Left cardiac atrium (tissue), 4 donors: Measurements from ENCODE around the gene NTSR2. TPM values are rescaled to one million over a fixed set of nuclear protein-coding genes. Genes with fewer than 3 reads are reported as not detected.

ENCODE experiments used
- ATAC-seq, 2 donors: fragments of 200-7000 bp; cut with Tn5 transposase; one replicate each; pipeline ENCODE4 v1.9.1; 2020; ENCODE audit warnings: mild to moderate bottlenecking in 2 of 2, moderate library complexity in 2 of 2
- DNase-seq: peaks from one replicate; pipeline ENCODE4 v3.0.0-alpha.2; 2020
- intact Hi-C, 2 donors: fragments of 100-400 bp; cut with DNase I; formaldehyde crosslinking; loops; one replicate each; pipeline versions ENCODE4 v1.14.1 to v1.15.1; 2022 to 2023
- total RNA-seq, 2 donors: library from RNA; stranded (reverse); fragmentation: NEBNext Ultra II Directional; extraction: Animal tissue kit (Norgen Biotek cat#: 25700); gene quantifications; one replicate each; pipeline ENCODE4 v1.2.1, GENCODE V29; 2021
- donor health status: DM: no; HTN: yes; CAD: no.
- donor health status: DM: no; HTN: yes; CAD: no; lungs with severe emphysema.
- donor health status: DM: yes; HTN: yes; CAD: no.
- donor health status: Dilated cardiomyopathy.

Gene NTSR2
- total RNA-seq, 2 donors from 2014 or later: 0.24 TPM; not detected in 1

- DNase-seq: peak; percentile 50
- intact Hi-C loops: no loop called here
- no peak for ATAC-seq
Observed at GRCh38 chr2:11701751-11702301, 31.8 kb upstream of the NTSR2 start.

- ATAC-seq: no peak
- no peak for DNase-seq
- intact Hi-C loops: no loop called here
Observed at GRCh38 chr2:11701206-11701605, 31.2 kb upstream of the NTSR2 start.

GRCh38 chr2:11699686-11700670, 30.0 kb upstream of the NTSR2 start:
- DNase-seq (no peak), ATAC-seq (no peak)
- intact Hi-C loops: loop anchor here in 1 of 2 donors (10.0 kb wide), 1 partner anchor 45 kb away; the partner anchor contains the start of gene LPIN1

- peak; percentile 85 for DNase-seq
- intact Hi-C loops: loop anchor here in 1 of 2 donors (10.0 kb wide), 1 partner anchor 47 kb away; the partner anchor contains the start of gene LPIN1
- peak; percentile 78 to 80 for ATAC-seq
Observed at GRCh38 chr2:11698009-11698922, 28.3 kb upstream of the NTSR2 start.

- intact Hi-C loops: loop anchor here in 1 of 2 donors (10.0 kb wide), 1 partner anchor 48 kb away; the partner anchor contains the start of gene LPIN1
- DNase-seq (peak; percentile 41), ATAC-seq (peak; percentile 22 to 50)
Observed at GRCh38 chr2:11697103-11697871, 27.3 kb upstream of the NTSR2 start.

GRCh38 chr2:11696736-11697102, 26.7 kb upstream of the NTSR2 start:
- intact Hi-C loops: loop anchor here in 1 of 2 donors (10.0 kb wide), 1 partner anchor 48 kb away; the partner anchor contains the start of gene LPIN1
- no peak for ATAC-seq
- DNase-seq: no peak

- intact Hi-C loops: loop anchor here in 1 of 2 donors (10.0 kb wide), 1 partner anchor 49 kb away; the partner anchor contains the start of gene LPIN1
- no peak for DNase-seq
- ATAC-seq: no peak
Observed at GRCh38 chr2:11695576-11695975, 25.6 kb upstream of the NTSR2 start.

GRCh38 chr2:11692966-11693521, 23.0 kb upstream of the NTSR2 start:
- intact Hi-C loops: loop anchor here (2.0 to 10.0 kb wide), 4 partner anchors 52 to 89 kb away; partner anchors contain the start of gene LPIN1 (in 2 of the 2)
- DNase-seq: peak; percentile 61
- ATAC-seq: peak; percentile 34 to 52

GRCh38 chr2:11691076-11691660, 21.2 kb upstream of the NTSR2 start:
- intact Hi-C loops: loop anchor here (5.0 to 10.0 kb wide), 3 partner anchors 54 to 91 kb away; partner anchors contain the start of gene LPIN1 (in 2 of the 2)

GRCh38 chr2:11688222-11689069, 18.5 kb upstream of the NTSR2 start:
- ATAC-seq: peak; percentile 78 to 93
- DNase-seq: peak; percentile 87
- intact Hi-C loops: no loop called here

More at GRCh38 chr2:11691076-11691660, 21.2 kb upstream of the NTSR2 start:
- DNase-seq (no peak), ATAC-seq (no peak)

GRCh38 chr2:11687736-11688135, 17.7 kb upstream of the NTSR2 start:
- DNase-seq: no peak
- peak; percentile 6 to 20 for ATAC-seq
- intact Hi-C loops: no loop called here

- intact Hi-C loops: no loop called here
Observed at GRCh38 chr2:11685906-11686470, 16.0 kb upstream of the NTSR2 start.

GRCh38 chr2:11684894-11685460, 15.0 kb upstream of the NTSR2 start:
- DNase-seq: no peak
- no peak for ATAC-seq
- intact Hi-C loops: no loop called here

More at GRCh38 chr2:11685906-11686470, 16.0 kb upstream of the NTSR2 start:
- ATAC-seq (no peak), DNase-seq (no peak)

- intact Hi-C loops: no loop called here
- no peak for DNase-seq
- ATAC-seq: no peak
Observed at GRCh38 chr2:11683966-11684365, 14.0 kb upstream of the NTSR2 start.

GRCh38 chr2:11683476-11683875, 13.5 kb upstream of the NTSR2 start:
- intact Hi-C loops: no loop called here
- DNase-seq (no peak), ATAC-seq (no peak)

- ATAC-seq (no peak), DNase-seq (no peak)
- intact Hi-C loops: no loop called here
Observed at GRCh38 chr2:11682590-11682915, 12.6 kb upstream of the NTSR2 start.
